SHP77 (cell line): ENCODE data around the gene RAB11FIP3.
"Not testable (repeated sequence)": the region's sequence is repeated elsewhere in the genome, so short reads cannot be mapped to it uniquely, and the experiment has no call there.

Experiments used
- DNase-seq, 2 experiments: peaks; one replicate each; lab custom pipeline; 2025; lab: John Stamatoyannopoulos, UW

Gene RAB11FIP3

DNA sequence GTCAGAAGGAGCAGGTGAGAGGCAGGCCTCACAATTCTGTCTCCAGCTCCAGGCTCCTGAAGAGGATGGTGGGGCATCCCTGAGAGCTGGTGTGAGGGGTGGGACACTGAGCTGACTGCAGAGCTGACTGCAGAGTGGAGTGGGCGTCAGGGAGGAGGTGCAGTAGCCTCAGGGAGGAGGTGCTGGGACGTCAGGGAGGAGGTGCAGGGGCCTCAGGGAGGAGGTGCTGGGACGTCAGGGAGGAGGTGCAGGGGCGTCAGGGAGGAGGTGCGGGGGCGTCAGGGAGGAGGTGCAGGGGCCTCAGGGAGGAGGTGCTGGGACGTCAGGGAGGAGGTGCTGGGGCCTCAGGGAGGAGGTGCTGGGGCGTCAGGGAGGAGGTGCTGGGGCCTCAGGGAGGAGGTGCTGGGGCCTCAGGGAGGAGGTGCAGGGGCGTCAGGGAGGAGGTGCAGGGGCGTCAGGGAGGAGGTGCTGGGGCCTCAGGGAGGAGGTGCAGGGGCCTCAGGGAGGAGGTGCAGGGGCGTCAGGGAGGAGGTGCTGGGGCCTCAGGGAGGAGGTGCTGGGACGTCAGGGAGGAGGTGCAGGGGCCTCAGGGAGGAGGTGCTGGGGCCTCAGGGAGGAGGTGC, 41.9 kb downstream of the RAB11FIP3 start:
- DNase-seq = not testable (repeated sequence)

GRCh38 chr16:468068-468821, 42.8 kb downstream of the RAB11FIP3 start:
- no peak for DNase-seq

- not testable (repeated sequence) for DNase-seq
Measured at GRCh38 chr16:469459-469858, 44.0 kb downstream of the RAB11FIP3 start.

- DNase-seq = no peak
Measured at GRCh38 chr16:470418-470817, 45.0 kb downstream of the RAB11FIP3 start.

- no peak for DNase-seq
Measured at GRCh38 chr16:471353-472198, 46.1 kb downstream of the RAB11FIP3 start.

- no peak for DNase-seq
Measured at GRCh38 chr16:472199-472504, 46.7 kb downstream of the RAB11FIP3 start.

DNA sequence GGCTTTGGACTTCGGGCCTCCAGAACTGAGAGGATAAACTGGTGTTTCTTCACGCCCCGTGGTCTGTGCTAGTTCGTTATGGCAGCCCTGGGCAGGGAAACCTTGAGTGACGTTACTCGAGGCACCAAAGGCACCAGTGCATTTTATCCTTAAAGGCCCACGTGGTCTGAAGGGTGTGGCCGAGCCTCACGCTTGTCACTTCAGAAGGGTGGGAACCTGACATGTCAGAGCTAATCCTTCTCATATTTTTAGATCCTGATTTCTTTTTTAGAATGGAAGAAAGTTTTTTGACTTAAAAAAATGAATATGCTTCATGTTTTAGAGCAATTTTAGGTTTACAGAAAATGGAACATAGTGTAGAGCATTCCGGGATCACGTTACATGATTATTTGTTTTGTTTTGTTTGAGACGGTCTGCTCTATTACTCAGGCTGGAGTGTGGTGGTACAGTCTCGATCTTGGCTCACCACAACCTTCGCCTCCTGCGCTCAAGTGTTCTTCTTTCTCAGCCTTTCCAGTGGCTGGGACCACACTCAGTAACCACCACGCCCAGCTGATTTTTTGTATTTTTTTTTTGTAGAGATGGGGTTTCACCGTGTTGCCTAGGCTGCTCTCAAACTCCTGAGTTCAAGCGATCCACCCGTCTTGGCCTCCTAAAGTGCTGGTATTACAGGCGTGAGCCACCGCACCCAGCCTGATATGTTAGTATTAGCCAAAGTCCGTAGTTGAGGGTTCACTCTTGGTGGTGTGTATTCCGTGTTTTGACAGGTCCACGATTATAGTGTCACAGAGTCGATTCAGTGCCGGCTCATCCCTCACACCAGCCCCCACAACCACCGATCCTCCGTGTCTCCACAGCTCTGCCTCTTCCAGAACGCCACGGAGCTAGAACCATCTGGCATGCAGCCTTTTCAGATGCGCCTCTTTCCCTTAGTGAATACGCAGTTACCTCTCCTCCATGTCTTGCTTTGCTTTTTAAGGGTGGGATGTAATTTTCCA, 47.9 kb downstream of the RAB11FIP3 start:
- no peak for DNase-seq

DNA sequence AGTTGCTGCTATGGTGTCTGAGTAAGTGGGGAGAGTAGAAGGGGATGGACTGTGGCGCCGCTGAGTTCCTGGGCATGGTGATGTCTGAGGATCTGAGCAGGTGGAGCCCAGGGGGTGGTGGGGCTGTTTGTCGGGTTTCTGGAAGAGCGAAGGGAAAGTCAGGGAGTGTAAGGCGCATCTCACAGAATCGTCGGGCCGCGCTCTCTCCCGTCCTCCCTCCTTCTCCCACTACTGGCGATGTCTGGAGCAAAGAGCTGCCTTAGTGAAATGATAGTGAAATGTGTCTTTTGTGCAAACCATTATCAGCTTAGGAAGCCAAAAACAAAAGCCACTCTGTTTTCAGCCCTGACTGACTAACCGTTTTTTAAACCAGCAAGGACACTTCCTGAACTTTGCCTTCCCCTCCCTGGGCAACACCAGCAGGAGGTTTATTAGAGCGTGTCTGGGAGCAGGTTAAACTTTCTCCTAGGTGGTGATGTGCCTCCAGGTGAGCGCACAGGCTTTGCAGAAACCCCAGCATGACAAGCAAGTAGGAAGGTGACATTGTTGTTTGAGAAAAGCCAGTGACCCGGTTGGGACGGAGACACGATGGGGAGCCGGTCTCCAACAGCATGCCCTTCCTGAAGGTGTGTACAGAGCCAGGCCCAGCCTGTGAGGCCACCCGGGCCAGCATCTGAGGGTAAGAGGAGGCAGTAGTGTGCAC, 49.1 kb downstream of the RAB11FIP3 start:
- DNase-seq = no peak

DNA sequence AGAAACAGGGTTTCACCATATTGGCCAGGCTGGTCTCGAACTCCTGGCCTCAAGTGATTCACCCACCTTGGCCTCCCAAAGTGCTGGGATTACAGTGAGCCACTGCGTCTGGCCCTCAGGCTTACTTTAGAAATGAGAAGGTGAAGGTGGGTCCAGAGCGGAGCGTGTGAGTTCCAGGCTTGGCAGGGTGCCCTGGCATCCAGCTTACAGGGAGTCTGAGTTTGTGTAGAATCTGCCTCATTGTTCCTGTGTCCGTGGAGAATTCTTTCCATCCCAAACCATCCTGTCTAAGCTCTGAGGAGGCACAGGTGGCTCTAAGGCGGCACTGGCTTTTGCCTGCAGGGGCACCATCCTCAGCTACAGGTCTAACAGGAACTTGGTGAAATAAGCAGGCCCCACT, 50.6 kb downstream of the RAB11FIP3 start:
- no peak for DNase-seq

GRCh38 chr16:477301-478157, 52.1 kb downstream of the RAB11FIP3 start:
- no peak for DNase-seq

- not testable (repeated sequence) for DNase-seq
Measured at GRCh38 chr16:478287-478686, 52.8 kb downstream of the RAB11FIP3 start.

DNA sequence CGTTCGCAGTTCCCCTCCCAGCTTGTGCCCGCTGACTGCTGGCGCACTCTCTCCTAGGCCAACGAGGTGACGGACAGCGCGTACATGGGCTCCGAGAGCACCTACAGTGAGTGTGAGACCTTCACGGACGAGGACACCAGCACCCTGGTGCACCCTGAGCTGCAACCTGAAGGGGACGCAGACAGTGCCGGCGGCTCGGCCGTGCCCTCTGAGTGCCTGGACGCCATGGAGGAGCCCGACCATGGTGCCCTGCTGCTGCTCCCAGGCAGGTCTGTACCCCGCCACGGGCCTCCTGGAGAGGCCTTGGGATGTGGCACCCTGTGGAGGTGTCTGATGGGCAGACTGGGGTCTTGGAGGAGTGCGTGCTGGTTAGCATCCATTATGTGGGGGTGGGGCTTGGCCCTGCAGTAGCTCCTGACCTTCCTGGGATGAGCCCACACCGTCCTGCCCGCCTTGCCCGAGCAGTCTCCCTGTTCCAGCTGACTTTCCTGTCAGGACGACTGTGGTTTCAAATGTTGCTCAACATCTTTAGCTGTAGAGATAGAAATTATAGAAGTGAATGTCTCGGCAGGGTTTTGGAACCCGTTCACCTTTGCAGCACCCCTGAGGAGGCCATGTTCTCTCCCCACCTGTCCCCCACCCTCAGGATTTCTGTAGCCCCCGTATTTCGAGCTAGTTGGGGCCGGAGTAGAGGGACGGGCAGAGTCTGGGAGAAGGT, 57.2 kb downstream of the RAB11FIP3 start:
- DNase-seq = no peak

GRCh38 chr16:483341-484075, 58.1 kb downstream of the RAB11FIP3 start:
- no peak for DNase-seq

DNA sequence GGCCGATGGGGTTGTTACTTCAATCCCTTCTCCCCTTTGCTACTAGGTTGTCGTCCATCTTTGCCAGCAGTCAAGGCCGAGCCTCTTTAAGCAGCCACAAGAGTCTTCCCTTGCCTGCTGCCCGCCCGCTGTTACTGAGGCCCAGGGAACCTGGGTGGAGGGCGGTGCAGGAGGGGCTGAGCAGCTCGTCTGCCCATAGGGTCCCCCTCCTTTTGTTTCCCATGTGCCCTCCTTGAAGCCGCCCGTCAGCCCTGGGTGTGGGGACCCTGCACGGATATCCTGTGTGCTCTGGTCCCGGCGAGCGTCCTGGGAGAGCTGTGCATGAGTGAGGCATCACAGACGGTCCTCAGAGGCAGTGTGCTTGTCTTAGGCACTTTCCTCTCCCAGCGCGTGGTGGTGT, 64.2 kb downstream of the RAB11FIP3 start:
- DNase-seq = no peak

- DNase-seq = no peak
Measured at GRCh38 chr16:490768-491167, 65.3 kb downstream of the RAB11FIP3 start.

- DNase-seq = no peak
Measured at GRCh38 chr16:491220-491919, 65.9 kb downstream of the RAB11FIP3 start.

DNA sequence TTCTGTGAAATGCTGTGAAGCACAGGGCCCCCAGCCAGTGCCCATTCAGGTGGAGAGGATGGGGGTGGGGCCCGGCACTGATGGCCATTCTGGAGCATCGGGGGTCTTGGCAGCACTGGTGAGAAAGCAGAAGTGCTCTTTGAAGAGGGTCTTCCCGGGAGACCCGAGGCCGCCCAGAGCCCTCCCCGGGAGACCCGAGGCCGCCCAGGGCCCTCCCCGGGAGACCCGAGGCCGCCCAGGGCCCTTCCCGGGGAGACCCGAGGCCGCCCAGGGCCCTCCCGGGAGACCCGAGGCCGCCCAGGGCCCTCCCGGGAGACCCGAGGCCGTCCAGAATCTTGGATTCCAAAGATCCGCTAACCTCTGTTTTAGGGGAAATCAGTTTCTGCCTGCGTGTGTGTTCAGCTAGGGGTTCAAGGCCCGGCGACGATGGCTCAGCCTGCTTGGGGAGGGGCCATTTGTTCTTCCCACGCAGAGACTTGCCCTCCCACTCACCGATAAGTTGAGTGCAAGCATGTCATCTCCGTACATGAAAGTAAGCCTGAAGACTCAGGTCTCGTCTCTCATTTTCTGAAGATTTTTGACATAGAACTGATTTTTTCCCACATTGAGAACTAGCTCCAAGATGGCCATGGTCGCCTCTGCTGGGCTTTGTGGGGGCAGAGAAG, 66.9 kb downstream of the RAB11FIP3 start:
- DNase-seq = no peak

DNA sequence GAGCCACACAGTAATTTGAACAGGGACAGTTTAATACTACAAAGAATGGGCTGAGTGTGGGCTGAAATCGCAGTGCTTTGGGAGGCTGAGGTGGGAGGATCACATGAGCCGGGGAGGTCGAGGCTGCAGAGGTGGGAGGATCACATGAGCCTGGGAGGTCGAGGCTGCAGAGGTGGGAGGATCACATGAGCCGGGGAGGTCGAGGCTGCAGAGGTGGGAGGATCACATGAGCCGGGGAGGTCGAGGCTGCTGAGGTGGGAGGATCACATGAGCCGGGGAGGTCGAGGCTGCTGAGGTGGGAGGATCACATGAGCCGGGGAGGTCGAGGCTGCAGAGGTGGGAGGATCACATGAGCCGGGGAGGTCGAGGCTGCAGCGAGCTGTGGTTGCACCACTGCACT, 69.2 kb downstream of the RAB11FIP3 start:
- DNase-seq = not testable (repeated sequence)
